SK-N-SH treated with all-trans-retinoic acid at 6 μM for 48 hours (cell line): ENCODE results near the gene COBL.

Experiments used
- CREB5 ChIP-seq: fragments of 250-450 bp; sonication (Bioruptor Pico); IDR thresholded peaks from 2 replicates; pipeline ENCODE4 v1.5.1; 2020; ENCODE audit warnings: low read depth, mild to moderate bottlenecking, moderate library complexity
- PATZ1 ChIP-seq: fragments of 250-450 bp; sonication (Bioruptor Pico); IDR thresholded peaks from 2 replicates; pipeline ENCODE4 v1.8.0; 2020; ENCODE audit warnings: mild to moderate bottlenecking, moderate library complexity, borderline replicate concordance
- PPARA ChIP-seq: fragments of 250-450 bp; sonication (Bioruptor Pico); IDR thresholded peaks from 2 replicates; pipeline ENCODE4 v1.5.0; 2020; ENCODE audit warnings: mild to moderate bottlenecking, borderline replicate concordance
- SNAI2 ChIP-seq: fragments of 250-450 bp; sonication (Bioruptor Pico); IDR thresholded peaks from 2 replicates; pipeline ENCODE4 v1.5.0; 2020; ENCODE audit warnings: mild to moderate bottlenecking, moderate library complexity
- TCF4 ChIP-seq: fragments of 250-450 bp; sonication (Bioruptor Pico); IDR thresholded peaks from 2 replicates; pipeline ENCODE4 v1.8.0; 2021; ENCODE audit warnings: mild to moderate bottlenecking, moderate library complexity, borderline replicate concordance
- ZC3H10 ChIP-seq: fragments of 250-450 bp; sonication (Bioruptor Pico); IDR thresholded peaks from 2 replicates; pipeline ENCODE4 v1.5.1; 2021; ENCODE audit warnings: mild to moderate bottlenecking, moderate library complexity
- ZFP30 ChIP-seq: fragments of 450-650 bp; formaldehyde crosslinking; IDR thresholded peaks from 2 replicates; pipeline ENCODE4 v1.5.0; 2022; ENCODE audit warnings: mild to moderate bottlenecking, moderate library complexity

GRCh38 chr7:51022821-51023220 lies 293.8 kb downstream of the COBL start:
- TF ChIP-seq ZFP30 (CRISPR knock-in tag) (no peak), ZC3H10 (CRISPR knock-in tag) (no peak), PATZ1 (CRISPR knock-in tag) (no peak), TCF4 (CRISPR knock-in tag) (no peak), PPARA (CRISPR knock-in tag) (no peak), SNAI2 (CRISPR knock-in tag) (no peak), CREB5 (CRISPR knock-in tag) (no peak)
